Keratinocyte (primary cell): ENCODE results near the gene DMGDH. TPM values are rescaled to one million over a fixed set of nuclear protein-coding genes. Genes with fewer than 3 reads are reported as not detected.

ENCODE experiments used
- DNase-seq: peaks from one replicate; pipeline ENCODE4 v3.0.0-alpha.2; 2011; ENCODE audit warnings: low read depth, missing footprints, low spot score
- FAIRE-seq: peaks from 2 replicates; lab custom pipeline; 2011; peaks lifted over from hg19 to GRCh38; lab: Jason Lieb, UNC
- H2AFZ ChIP-seq: 2 replicates; pipeline ENCODE4 v1.6.0; 2012; ENCODE audit warnings: low read length, control low read depth, inconsistent platforms; ENCODE audit not compliant: control insufficient read depth
- H3K27ac ChIP-seq: 2 replicates; pipeline ENCODE4 v1.5.1; 2011; ENCODE audit warnings: low read length; ENCODE audit not compliant: control insufficient read depth, insufficient read depth
- H3K27me3 ChIP-seq: 3 replicates; pipeline ENCODE4 v1.6.0; 2011; ENCODE audit warnings: low read length; ENCODE audit not compliant: control insufficient read depth, insufficient read depth; ENCODE audit errors: extremely low read depth
- H3K36me3 ChIP-seq, 2 experiments: 2 replicates in 1 of 2; 3 replicates in 1 of 2; pipeline ENCODE4 v1.5.1; 2011; ENCODE audit warnings: low read length in 2 of 2, mild to moderate bottlenecking in 1 of 2; ENCODE audit not compliant: control insufficient read depth in 2 of 2, insufficient read depth in 2 of 2; ENCODE audit errors: extremely low read depth in 1 of 2
- H3K4me1 ChIP-seq: 3 replicates; pipeline ENCODE4 v1.5.1; 2011; ENCODE audit warnings: low read length; ENCODE audit not compliant: control insufficient read depth, insufficient read depth; ENCODE audit errors: extremely low read depth
- H3K4me2 ChIP-seq: 3 replicates; pipeline ENCODE4 v1.6.0; 2011; ENCODE audit warnings: low read depth, low read length; ENCODE audit not compliant: control insufficient read depth, insufficient read depth; ENCODE audit errors: extremely low read depth
- H3K4me3 ChIP-seq, 3 experiments: fragments of 200-600 bp in 1 of 3; sonication (generic) in 1 of 3; 2 replicates in 2 of 3; 3 replicates in 1 of 3; pipeline ENCODE4 v1.5.1; 2011 to 2016; ENCODE audit warnings: low read length in 3 of 3, mild to moderate bottlenecking in 3 of 3, control low read depth in 2 of 3, inconsistent platforms in 1 of 3, low read depth in 1 of 3, mixed read lengths in 1 of 3, mixed run types in 1 of 3, moderate library complexity in 1 of 3; ENCODE audit not compliant: control insufficient read depth in 2 of 3, insufficient read depth in 2 of 3; ENCODE audit errors: extremely low read depth in 1 of 3
- H3K79me2 ChIP-seq: 2 replicates; pipeline ENCODE4 v1.6.0; 2012; ENCODE audit warnings: low read length; ENCODE audit not compliant: control insufficient read depth, insufficient read depth
- H3K9ac ChIP-seq: 3 replicates; pipeline ENCODE4 v1.6.0; 2011; ENCODE audit warnings: low read length; ENCODE audit not compliant: control insufficient read depth, insufficient read depth; ENCODE audit errors: extremely low read depth
- H3K9me1 ChIP-seq: 3 replicates; pipeline ENCODE4 v1.6.0; 2011; ENCODE audit warnings: low read length; ENCODE audit not compliant: control insufficient read depth, insufficient read depth; ENCODE audit errors: extremely low read depth
- H3K9me3 ChIP-seq: 2 replicates; pipeline ENCODE4 v1.5.1; 2012; ENCODE audit warnings: low read depth, low read length; ENCODE audit not compliant: control insufficient read depth
- H4K20me1 ChIP-seq: 3 replicates; pipeline ENCODE4 v1.6.0; 2011; ENCODE audit warnings: low read length; ENCODE audit not compliant: control insufficient read depth, insufficient read depth; ENCODE audit errors: extremely low read depth
- EZH2 ChIP-seq: IDR thresholded peaks from one replicate; pipeline ENCODE4 v1.6.1; 2012; ENCODE audit warnings: inconsistent platforms, mild to moderate bottlenecking, low read length, moderate library complexity
- dilution Hi-C: fragments of 300-500 bp; cut with MboI; formaldehyde crosslinking; loops from one replicate; pipeline ENCODE4 v1.7.0; 2020; ENCODE audit warnings: low sequenced_read_pairs; ENCODE audit not compliant: extremely low pct_ligation_motif_present
- polyA plus RNA-seq, 5 experiments: library from polyadenylated mRNA; depleted of rRNA in 3 of 5; stranded (reverse) in 3 of 5; stranded (forward) in 1 of 5; unstranded in 1 of 5; fragments of >200 nt; gene quantifications; 1 replicate in 1 of 5; 2 replicates in 3 of 5; 3 replicates in 1 of 5; pipeline versions ENCODE4 v1.2.1 to v1.2.3, GENCODE V29; 2011 to 2012; ENCODE audit warnings: missing spikeins in 2 of 5, low read depth in 1 of 5, low replicate concordance in 1 of 5
- TF ChIP-seq, protein P1 (sequence below), 3 experiments: IDR thresholded peaks in 1 of 3; conservative IDR thresholded peaks in 1 of 3; optimal IDR thresholded peaks in 1 of 3; 2 replicates in 2 of 3; 3 replicates in 1 of 3; pipeline versions ENCODE3 to v1.5.1; 2011; ENCODE audit warnings: low read length in 3 of 3, mild to moderate bottlenecking in 3 of 3, moderate library complexity in 2 of 3, control low read depth in 1 of 3, inconsistent platforms in 1 of 3; ENCODE audit not compliant: insufficient read depth in 2 of 3; ENCODE audit errors: extremely low read depth in 1 of 3

DMGDH gene
- polyA plus RNA-seq, 1 donor (not counting 4 experiments of a cell fraction or from before 2014, with no cell fraction given) = 0.20 TPM

DNA sequence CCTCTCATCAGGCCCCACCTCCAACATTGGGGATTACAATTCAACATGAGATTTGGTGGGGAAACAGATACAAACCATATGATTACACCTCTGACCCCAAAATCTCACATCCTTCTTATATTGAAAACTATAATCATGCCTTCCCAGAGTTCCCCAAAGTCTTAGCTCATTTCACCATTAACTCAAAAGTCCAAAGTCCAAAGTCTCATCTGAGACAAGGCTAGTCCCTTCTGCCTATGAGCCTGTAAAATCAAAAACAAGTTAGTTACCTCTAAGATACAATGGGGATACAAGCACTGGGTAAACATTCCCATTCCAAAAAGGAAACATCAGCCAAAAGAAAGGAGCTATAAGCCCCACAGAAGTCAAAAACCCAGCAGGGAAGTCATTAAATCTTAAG is 57.6 kb downstream of the DMGDH start:
- H3K4me1 ChIP-seq = no peaks in the 10 kb centered on the region
- H3K4me3 ChIP-seq = no peak overlapping the region
- FAIRE-seq (no peak), DNase-seq (no peak)
- H3K9ac ChIP-seq = no peak overlapping the region
- H3K4me2 ChIP-seq = no peak overlapping the region
- no peaks in the 10 kb centered on the region for H3K9me1 ChIP-seq
- peaks cover 5% of the 10 kb centered on the region for H3K27me3 ChIP-seq
- no peaks in the 10 kb centered on the region for H3K79me2 ChIP-seq
- TF ChIP-seq, protein P1, sequence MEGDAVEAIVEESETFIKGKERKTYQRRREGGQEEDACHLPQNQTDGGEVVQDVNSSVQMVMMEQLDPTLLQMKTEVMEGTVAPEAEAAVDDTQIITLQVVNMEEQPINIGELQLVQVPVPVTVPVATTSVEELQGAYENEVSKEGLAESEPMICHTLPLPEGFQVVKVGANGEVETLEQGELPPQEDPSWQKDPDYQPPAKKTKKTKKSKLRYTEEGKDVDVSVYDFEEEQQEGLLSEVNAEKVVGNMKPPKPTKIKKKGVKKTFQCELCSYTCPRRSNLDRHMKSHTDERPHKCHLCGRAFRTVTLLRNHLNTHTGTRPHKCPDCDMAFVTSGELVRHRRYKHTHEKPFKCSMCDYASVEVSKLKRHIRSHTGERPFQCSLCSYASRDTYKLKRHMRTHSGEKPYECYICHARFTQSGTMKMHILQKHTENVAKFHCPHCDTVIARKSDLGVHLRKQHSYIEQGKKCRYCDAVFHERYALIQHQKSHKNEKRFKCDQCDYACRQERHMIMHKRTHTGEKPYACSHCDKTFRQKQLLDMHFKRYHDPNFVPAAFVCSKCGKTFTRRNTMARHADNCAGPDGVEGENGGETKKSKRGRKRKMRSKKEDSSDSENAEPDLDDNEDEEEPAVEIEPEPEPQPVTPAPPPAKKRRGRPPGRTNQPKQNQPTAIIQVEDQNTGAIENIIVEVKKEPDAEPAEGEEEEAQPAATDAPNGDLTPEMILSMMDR (optimal IDR thresholded peaks at IDR 0.05 in 1 of 3, IDR thresholded peaks at IDR 0.05 in 1 of 3, conservative IDR thresholded peaks at IDR 0.05 in 1 of 3; ENCODE audit: extremely low read depth in 1 of 3, insufficient read depth in 2 of 3, low read length in 3 of 3) = no peak
- TF ChIP-seq EZH2 = no peak
- dilution Hi-C loops = no loop called here
- no peaks in the 10 kb centered on the region for H3K9me3 ChIP-seq
- H3K36me3 ChIP-seq = no peaks in the 10 kb centered on the region
- H4K20me1 ChIP-seq = no peaks in the 10 kb centered on the region
- H2AFZ ChIP-seq = no peak overlapping the region
- H3K27ac ChIP-seq = no peak overlapping the region

GRCh38 chr5:79011219-79011836 is 58.1 kb downstream of the DMGDH start:
- Histone ChIP-seq H3K79me2 (no peaks in the 10 kb centered on the region), H3K27me3 (peaks cover 5% of the 10 kb centered on the region), H3K9me3 (no peaks in the 10 kb centered on the region), H3K9me1 (no peaks in the 10 kb centered on the region), H3K36me3 (no peaks in the 10 kb centered on the region), H2AFZ (no peak overlapping the region), H3K4me1 (no peaks in the 10 kb centered on the region), H3K4me2 (no peak overlapping the region), H3K9ac (no peak overlapping the region), H3K27ac (no peak overlapping the region), H3K4me3 (no peak overlapping the region), H4K20me1 (no peaks in the 10 kb centered on the region)
- TF ChIP-seq, protein P1 (optimal IDR thresholded peaks at IDR 0.05 in 1 of 3, IDR thresholded peaks at IDR 0.05 in 1 of 3, conservative IDR thresholded peaks at IDR 0.05 in 1 of 3; ENCODE audit: extremely low read depth in 1 of 3, insufficient read depth in 2 of 3, low read length in 3 of 3) = no peak
- no peak for TF ChIP-seq EZH2
- no peak for DNase-seq
- no peak for FAIRE-seq
- dilution Hi-C loops = no loop called here
